Sigmoid colon (tissue), 7 donors: Measurements from ENCODE around the gene RCSD1. TPM values are rescaled to one million over a fixed set of nuclear protein-coding genes. Genes with fewer than 3 reads are reported as not detected.

Source experiments
- DNase-seq: peaks from one replicate; pipeline ENCODE4 v3.0.0-alpha.2; 2019
- H3K27ac ChIP-seq, 4 donors: fragments of 200-600 bp; sonication (generic); one replicate each; pipeline ENCODE4 v1.5.1; 2016 to 2019; ENCODE audit warnings: mild to moderate bottlenecking in 1 of 4
- H3K27me3 ChIP-seq, 3 donors: fragments of 200-600 bp; sonication (generic); one replicate each; pipeline ENCODE4 v1.5.1; 2019; ENCODE audit warnings: mild to moderate bottlenecking in 1 of 3
- H3K36me3 ChIP-seq, 4 donors: fragments of 200-600 bp; sonication (generic); one replicate each; pipeline ENCODE4 v1.5.1; 2016 to 2019
- H3K4me1 ChIP-seq, 4 donors: fragments of 200-600 bp; sonication (generic); one replicate each; pipeline ENCODE4 v1.5.1; 2017 to 2019
- H3K4me3 ChIP-seq, 4 donors: fragments of 200-600 bp; sonication (generic); one replicate each; pipeline ENCODE4 v1.5.1; 2017 to 2019; ENCODE audit warnings: mild to moderate bottlenecking in 2 of 4, moderate library complexity in 1 of 4
- H3K9me3 ChIP-seq, 4 donors: fragments of 200-600 bp in 3 of 4; sonication (generic) in 3 of 4; one replicate each; pipeline versions ENCODE4 v1.5.1 to v1.6.1; 2013 to 2019
- CTCF ChIP-seq, 4 experiments: fragments of 450-650 bp in 3 of 4; fragments of 200-600 bp in 1 of 4; IDR thresholded peaks; one replicate each; pipeline ENCODE4 v1.5.1; 2016 to 2019; ENCODE audit warnings: antibody characterized with exemption in 4 of 4, mild to moderate bottlenecking in 3 of 4, moderate library complexity in 2 of 4
- EP300 ChIP-seq, 4 donors: sonication (generic); formaldehyde crosslinking; IDR thresholded peaks; one replicate each; pipeline ENCODE4 v1.6.1; 2017; ENCODE audit warnings: antibody characterized with exemption in 4 of 4
- POLR2A ChIP-seq, 2 donors: fragments of 450-650 bp; IDR thresholded peaks; one replicate each; pipeline ENCODE4 v1.6.1; 2016; ENCODE audit warnings: antibody characterized with exemption in 2 of 2, mild to moderate bottlenecking in 2 of 2, moderate library complexity in 2 of 2
- POLR2AphosphoS5 ChIP-seq, 4 donors: sonication (generic); formaldehyde crosslinking; IDR thresholded peaks; one replicate each; pipeline ENCODE4 v1.6.1; 2017; ENCODE audit warnings: antibody characterized with exemption in 4 of 4
- WGBS, 2 donors: extraction: QIAGEN DNeasy Blood & Tissue Kit; methylation state at CpG; one replicate each; pipeline ENCODE4 v1.1.7; 2013; 5-methylcytosine and 5-hydroxymethylcytosine counted together
- intact Hi-C: fragments of 100-400 bp; cut with DNase I; formaldehyde crosslinking; loops from one replicate; pipeline ENCODE4 v1.15.1; 2023
- polyA plus RNA-seq, 3 donors: library from polyadenylated mRNA; stranded (reverse); fragments of 200-250 nt; gene quantifications; one replicate each; pipeline ENCODE4 v1.2.3, GENCODE V29; 2013
- total RNA-seq, 4 donors: library from RNA; depleted of rRNA; stranded (reverse); fragments of >200 nt; gene quantifications; one replicate each; pipeline ENCODE4 v1.1.0, GENCODE V29; 2016
- donor health status: healthy with polysubstance abuse.
- donor health status: Bipolar disorder and iron deficiency.
- donor health status: healthy.

RCSD1 gene
- total and polyA plus RNA-seq, 7 donors: 7.8 to 52.9 (median 9.7) TPM

GRCh38 chr1:167617153-167618147 is 12.6 kb upstream of the RCSD1 start:
- H3K36me3 ChIP-seq: no peaks in the 10 kb centered on the region
- no peaks in the 10 kb centered on the region for H3K9me3 ChIP-seq
- 33 to 65% methylated on average over 8 of the region's 8 CpGs for WGBS, 2 donors
- peaks cover 0 to 17% (median 6%) of the 10 kb centered on the region in 4 donors for H3K4me1 ChIP-seq
- H3K27me3 ChIP-seq: no peaks in the 10 kb centered on the region
- H3K27ac ChIP-seq: peak overlapping the region; percentile 12 to 60 (median 45)
- intact Hi-C loops: no loop called here
- TF ChIP-seq POLR2A (IDR thresholded peaks at IDR 0.05) (no peak), POLR2AphosphoS5 (IDR thresholded peaks at IDR 0.05) (peak in 3 of 4 donors; percentile 13 to 50 (median 17)), EP300 (IDR thresholded peaks at IDR 0.05) (peak in 2 of 4 donors; percentile 21 to 71)
- peak; percentile 74 for DNase-seq
- H3K4me3 ChIP-seq: no peak overlapping the region

- no peaks in the 10 kb centered on the region for H3K36me3 ChIP-seq
- no peak for TF ChIP-seq POLR2A (IDR thresholded peaks at IDR 0.05)
- TF ChIP-seq CTCF (IDR thresholded peaks at IDR 0.05): no peak
- TF ChIP-seq EP300 (IDR thresholded peaks at IDR 0.05): no peak
- no peak for TF ChIP-seq POLR2AphosphoS5 (IDR thresholded peaks at IDR 0.05)
- intact Hi-C loops: no loop called here
- no peaks in the 10 kb centered on the region for H3K27me3 ChIP-seq
- no peak for DNase-seq
- 84% methylated on average over 13 of the region's 13 CpGs for WGBS, 2 donors
- no peak overlapping the region for H3K4me3 ChIP-seq
- peak overlapping the region in 1 of 4 donors; percentile 60 for H3K27ac ChIP-seq
- H3K9me3 ChIP-seq: no peaks in the 10 kb centered on the region
- peaks cover 0 to 17% (median 6%) of the 10 kb centered on the region in 4 donors for H3K4me1 ChIP-seq
These were observed 11.7 kb upstream of the RCSD1 start for GRCh38 chr1:167618366-167618765.

GRCh38 chr1:167618789-167619188 is 11.2 kb upstream of the RCSD1 start:
- H3K27me3 ChIP-seq: no peaks in the 10 kb centered on the region
- H3K9me3 ChIP-seq: no peaks in the 10 kb centered on the region
- intact Hi-C loops: no loop called here
- H3K4me1 ChIP-seq: peaks cover 0 to 17% (median 6%) of the 10 kb centered on the region in 4 donors
- 22 to 68% methylated on average over 3 of the region's 3 CpGs for WGBS, 2 donors
- TF ChIP-seq POLR2AphosphoS5 (IDR thresholded peaks at IDR 0.05): no peak
- no peaks in the 10 kb centered on the region for H3K36me3 ChIP-seq
- no peak overlapping the region for H3K27ac ChIP-seq
- DNase-seq: no peak
- no peak overlapping the region for H3K4me3 ChIP-seq

GRCh38 chr1:167620002-167620401 is 10.0 kb upstream of the RCSD1 start:
- WGBS, 2 donors: 74 to 79% methylated on average over 5 of the region's 5 CpGs
- no peak for DNase-seq
- no peaks in the 10 kb centered on the region for H3K36me3 ChIP-seq
- no peaks in the 10 kb centered on the region for H3K27me3 ChIP-seq
- H3K4me3 ChIP-seq: no peak overlapping the region
- H3K27ac ChIP-seq: no peak overlapping the region
- H3K9me3 ChIP-seq: no peaks in the 10 kb centered on the region
- peaks cover 0 to 17% (median 6%) of the 10 kb centered on the region in 4 donors for H3K4me1 ChIP-seq
- intact Hi-C loops: no loop called here
- TF ChIP-seq POLR2AphosphoS5 (IDR thresholded peaks at IDR 0.05) (no peak), POLR2A (IDR thresholded peaks at IDR 0.05) (no peak), EP300 (IDR thresholded peaks at IDR 0.05) (no peak), CTCF (IDR thresholded peaks at IDR 0.05) (no peak)

- H3K27ac ChIP-seq: no peak overlapping the region
- no peaks in the 10 kb centered on the region for H3K36me3 ChIP-seq
- no peaks in the 10 kb centered on the region for H3K9me3 ChIP-seq
- H3K4me3 ChIP-seq: no peak overlapping the region
- peaks cover 0 to 11% (median 4%) of the 10 kb centered on the region in 4 donors for H3K4me1 ChIP-seq
- TF ChIP-seq POLR2AphosphoS5 (IDR thresholded peaks at IDR 0.05) (no peak), CTCF (IDR thresholded peaks at IDR 0.05) (no peak)
- no peaks in the 10 kb centered on the region for H3K27me3 ChIP-seq
- intact Hi-C loops: no loop called here
- whole genome bisulfite sequencing, 2 donors: 82 to 85% methylated on average over 4 of the region's 4 CpGs
- DNase-seq: no peak
These were observed 8.2 kb upstream of the RCSD1 start for GRCh38 chr1:167621780-167622313.
